HG03025 (cell line): ENCODE data around the gene GALNT3.

Experiments
- ATAC-seq: cut with Tn5 transposase; IDR thresholded peaks from one replicate; pipeline ENCODE4 v1.9.1; 2021; ENCODE audit warnings: mild to moderate bottlenecking, moderate library complexity; ENCODE audit not compliant: unreplicated experiment, low FRiP score

GALNT3 gene

GRCh38 chr2:165796819-165797530 lies 2.9 kb upstream of the GALNT3 start:
- no peak for ATAC-seq

GRCh38 chr2:165796129-165796528 lies 2.1 kb upstream of the GALNT3 start:
- ATAC-seq = no peak

GRCh38 chr2:165795011-165795410 lies 964 bp upstream of the GALNT3 start:
- ATAC-seq = peak; percentile 26

- peak; percentile 95 for ATAC-seq
These were observed 485 bp upstream of the GALNT3 start for GRCh38 chr2:165794536-165794928.

DNA sequence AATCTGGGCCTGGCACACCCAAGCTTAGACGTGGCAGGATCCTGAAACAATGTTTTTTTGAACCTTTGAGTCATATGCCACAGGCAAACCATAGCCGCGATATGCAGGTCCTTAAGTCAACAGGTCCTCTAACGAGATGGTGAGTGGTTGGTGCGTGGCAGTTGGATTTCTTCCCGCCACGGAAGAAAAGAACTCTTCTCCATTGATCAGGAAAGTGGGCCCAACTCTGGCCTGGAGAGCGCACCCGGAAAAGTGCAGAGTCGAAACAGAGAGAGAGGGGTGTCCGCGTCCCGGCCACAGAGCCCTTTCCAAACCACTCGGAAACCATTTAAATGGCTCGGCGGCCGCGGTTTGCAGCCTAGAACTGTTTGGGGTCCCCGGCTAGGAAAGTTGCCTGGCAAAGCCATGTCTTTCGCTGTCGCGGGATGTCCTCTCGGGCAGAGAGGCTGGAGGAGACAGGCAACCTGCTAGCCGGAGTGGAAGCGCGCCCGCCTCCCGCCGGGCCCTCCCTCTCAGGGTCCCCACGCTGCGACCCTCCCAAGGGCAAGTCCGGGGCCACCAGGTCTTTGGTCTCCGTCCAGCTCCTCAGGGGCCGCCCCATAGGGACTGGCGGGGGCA lies 777 bp downstream of the GALNT3 start:
- ATAC-seq = peak; percentile 14

DNA sequence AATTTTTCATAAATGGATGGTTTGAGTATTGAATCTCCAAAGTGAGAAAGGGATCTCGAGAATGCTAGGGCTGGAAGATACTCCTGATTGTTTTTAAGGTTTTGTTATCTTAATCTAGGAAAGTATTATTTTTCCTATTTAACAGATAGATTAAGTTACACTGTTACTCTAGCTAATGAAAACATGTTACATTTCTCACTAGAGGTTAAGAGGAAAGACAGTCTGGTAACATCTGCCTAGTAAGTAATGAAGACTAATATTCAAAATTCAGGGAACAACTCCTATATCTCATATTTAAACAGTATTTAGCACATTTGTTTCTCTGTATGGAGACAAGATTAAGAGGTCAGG lies 2.0 kb downstream of the GALNT3 start:
- no peak for ATAC-seq

GRCh38 chr2:165791421-165792103 lies 2.5 kb downstream of the GALNT3 start:
- no peak for ATAC-seq

DNA sequence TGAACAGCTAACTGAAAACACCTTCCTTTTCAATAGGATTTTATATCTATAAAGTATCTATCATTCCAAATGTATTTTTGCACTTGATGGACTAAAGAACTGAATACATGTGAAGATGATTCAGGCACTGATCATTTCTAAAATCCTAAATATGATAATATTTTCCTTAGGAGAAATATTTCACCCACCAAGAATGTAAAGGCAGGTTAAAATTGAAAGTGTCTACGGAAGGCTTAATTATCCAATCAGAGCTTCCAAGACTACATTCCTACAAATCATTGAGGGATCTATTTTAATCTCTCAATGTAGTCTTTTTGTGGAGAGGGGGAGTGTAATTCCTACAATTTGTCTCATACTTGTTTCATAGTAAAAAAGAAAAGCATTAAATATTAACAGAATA lies 3.6 kb downstream of the GALNT3 start:
- ATAC-seq = no peak

DNA sequence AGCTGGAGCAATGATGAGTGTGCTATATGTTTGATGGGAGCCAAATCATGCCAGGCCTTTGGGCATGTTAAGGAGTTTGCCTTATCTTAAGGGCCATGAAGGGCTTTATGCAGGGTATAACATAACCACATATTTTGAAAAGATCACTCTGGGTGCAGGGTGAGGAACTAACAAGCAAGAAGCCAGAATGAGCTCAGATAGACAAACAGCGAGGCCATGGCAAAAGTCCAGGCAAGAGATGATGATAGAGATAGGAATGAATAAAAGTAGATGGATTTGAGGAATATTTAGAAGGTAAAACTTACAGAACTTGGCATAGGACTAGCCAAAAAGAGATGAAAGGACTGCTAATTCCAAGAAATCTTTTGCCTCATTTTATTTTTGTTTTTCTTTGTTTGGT lies 6.7 kb downstream of the GALNT3 start:
- no peak for ATAC-seq

DNA sequence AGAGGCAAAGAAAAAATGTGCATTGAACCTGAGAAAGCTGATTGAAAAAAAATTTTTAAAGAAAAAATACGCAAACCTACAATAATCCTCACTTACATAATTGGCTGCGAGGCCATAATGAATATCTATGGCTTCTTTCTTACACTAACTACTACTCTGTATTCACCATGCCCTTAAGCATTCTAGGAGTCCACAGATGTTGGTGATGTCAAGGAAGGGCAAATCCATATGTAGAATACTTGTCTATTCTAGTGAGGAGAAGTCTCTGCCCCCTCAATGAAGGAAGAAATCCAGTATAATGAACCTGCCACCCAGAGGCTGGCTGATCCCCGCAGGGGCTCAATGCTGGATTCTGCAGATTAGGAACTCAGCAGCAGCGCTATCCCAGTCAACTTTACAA lies 14.3 kb downstream of the GALNT3 start:
- no peak for ATAC-seq

DNA sequence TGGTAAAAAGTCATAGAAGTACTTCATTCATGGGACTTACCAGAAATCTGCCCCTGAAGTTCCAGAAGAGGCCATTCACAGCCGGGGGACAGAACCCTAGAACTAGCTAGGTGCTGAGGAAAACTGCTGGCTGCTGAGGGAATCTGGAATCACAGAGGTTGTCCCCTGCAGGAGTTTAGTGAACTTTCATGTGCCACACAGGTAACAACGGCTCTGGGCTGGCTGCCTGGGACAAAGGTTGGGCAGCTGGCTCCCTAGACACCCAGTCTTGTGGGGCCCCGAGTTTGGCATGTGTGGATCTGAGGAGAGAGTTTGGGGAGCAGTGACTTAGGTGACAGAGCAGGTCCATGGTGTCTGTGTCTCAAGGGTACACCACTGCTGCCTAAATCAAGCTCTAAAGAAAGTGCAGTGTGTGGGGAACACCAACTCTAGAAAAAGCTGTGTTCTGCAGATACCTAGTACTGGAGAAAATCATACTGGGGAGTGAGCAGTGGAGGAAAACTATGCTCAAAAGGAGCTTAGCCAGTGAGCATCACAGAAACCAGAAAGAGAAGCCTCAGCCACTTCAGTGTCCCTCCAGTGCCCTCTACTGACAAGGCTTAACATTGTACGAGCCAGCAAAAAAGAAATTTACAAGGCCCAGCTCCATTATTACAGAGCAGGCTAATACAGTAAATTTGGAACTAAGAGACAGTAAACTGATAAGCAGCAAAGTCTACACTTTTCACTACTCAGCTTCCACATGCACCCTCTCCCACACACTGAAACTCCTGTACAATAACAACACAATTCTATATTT lies 15.2 kb downstream of the GALNT3 start:
- ATAC-seq = no peak

DNA sequence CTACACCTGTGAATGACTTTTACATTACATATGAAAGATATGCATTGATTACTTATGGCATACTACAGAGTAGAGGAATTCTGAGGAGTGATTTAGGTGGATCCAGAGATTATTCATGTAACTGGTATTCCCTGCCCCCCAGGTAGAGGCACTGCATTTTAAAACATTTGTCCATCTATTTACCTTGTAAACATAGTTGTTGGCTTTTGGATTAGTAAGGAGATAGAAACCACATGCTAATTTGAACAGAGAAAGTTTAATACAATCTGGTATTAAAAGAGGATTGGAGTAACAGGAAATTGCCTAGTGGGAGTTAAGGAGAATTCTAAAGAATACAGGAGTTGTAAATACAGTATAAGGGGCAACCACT lies 15.9 kb downstream of the GALNT3 start:
- no peak for ATAC-seq

- ATAC-seq = peak; percentile 69
These were observed 16.4 kb downstream of the GALNT3 start for GRCh38 chr2:165777522-165778186.

- no peak for ATAC-seq
These were observed 17.3 kb downstream of the GALNT3 start for GRCh38 chr2:165776796-165777195.

GRCh38 chr2:165776013-165776412 lies 18.0 kb downstream of the GALNT3 start:
- no peak for ATAC-seq

DNA sequence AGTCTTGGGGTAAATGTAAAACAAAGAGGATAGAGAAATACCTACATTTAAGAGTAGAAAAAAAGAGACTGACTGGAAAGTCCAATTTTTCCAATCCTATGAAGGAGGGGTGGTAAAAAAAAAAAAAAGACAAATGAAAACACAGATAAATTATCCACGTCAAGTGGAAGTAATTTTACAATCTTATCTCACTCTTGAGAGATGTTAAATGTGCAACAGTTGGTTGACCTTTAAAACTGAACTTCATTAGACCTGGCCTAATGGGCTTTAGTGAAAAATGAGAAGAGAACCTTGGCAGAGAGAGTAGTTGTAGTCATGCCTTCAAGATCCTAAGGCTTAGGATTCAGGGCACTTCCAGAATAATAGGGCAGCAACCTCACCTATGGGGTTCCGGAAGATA lies 20.4 kb downstream of the GALNT3 start:
- no peak for ATAC-seq

DNA sequence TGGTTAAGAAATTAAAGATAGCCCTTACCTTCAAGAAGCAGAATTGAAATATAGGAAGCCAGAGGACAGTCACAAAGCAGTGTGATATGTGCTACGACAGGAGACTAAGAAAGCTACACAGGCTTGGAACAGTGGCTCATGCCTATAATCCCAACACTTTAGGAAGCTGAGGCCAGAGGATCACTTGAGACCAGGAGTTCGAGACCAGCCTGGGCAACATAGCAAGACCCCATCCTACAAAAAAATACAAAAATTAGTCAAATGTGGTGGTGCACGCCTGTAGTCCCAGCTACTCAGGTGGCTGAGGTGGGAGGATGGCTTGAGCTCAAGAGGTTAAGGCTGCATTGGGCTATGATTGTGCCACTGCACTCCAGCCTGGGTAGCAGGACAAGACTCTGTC lies 21.9 kb downstream of the GALNT3 start:
- no peak for ATAC-seq

GRCh38 chr2:165766326-165766927 lies 27.6 kb downstream of the GALNT3 start:
- no peak for ATAC-seq

DNA sequence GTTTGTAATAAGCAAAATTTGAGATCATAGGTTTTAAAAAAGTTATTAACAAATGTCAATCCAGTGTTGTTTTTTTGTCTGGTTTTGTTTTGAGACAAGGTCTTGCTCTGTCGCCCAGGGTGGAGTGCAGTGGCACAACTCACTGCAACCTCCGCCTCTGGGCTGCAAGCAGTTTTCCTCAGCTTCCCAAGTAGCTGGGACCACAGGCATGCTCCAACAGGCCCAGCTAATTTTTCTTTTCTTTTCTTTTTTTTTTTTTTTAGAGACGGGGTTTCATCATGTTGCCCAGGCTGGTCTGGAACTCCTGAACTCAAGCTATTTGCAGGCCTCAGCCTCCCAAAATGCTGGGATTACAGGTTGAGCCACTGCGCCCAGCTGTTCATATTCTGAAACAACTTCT lies 31.3 kb downstream of the GALNT3 start:
- no peak for ATAC-seq
